Globus pallidus (tissue), 1 donor: ENCODE measurements around the gene ANKRD40.
"Not testable (repeated sequence)": the region's sequence is repeated elsewhere in the genome, so short reads cannot be mapped to it uniquely, and the experiment has no call there.

Experiments used
- DNase-seq: peaks from one replicate; pipeline ENCODE4 v3.0.0-alpha.2; 2015; ENCODE audit warnings: low spot score

The ANKRD40 gene

DNA sequence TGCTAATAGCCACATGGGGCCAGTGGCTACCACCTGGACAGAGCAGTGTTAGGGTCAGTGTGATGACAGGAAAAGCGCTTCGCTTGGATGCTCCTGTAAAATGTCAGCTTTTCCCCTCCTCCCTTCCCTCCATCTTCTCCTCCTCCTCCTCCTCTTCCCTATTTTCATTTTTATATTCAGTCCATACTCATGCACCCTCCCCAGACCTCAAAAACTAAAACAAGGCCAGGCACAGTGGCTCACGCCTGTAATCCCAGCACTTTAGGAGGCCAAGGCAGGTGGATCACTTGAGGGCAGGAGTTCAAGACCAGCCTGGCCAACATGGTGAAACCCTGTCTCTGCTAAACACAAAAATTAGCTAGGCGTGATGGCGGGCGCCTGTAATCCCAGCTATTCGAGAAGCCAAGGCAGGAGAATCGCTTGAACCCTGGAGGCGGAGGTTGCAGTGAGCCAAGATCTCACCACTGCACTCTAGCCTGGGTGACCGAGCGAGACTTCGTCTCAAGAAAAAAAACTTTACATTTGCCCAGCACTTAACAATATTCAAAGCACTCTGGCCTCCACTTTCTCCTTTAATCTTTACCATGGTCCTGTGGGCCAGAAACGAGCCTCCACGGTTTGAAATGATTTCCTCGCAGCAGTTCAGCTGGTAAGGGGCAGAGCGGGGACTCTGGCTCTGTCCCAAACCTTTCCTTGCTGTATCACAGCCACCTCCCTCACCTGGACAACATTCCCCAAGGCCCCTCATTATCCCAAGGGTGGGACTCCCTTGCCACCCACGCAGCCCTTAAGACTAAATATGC lies 21.8 kb downstream of the ANKRD40 start:
- DNase-seq: no peak

DNA sequence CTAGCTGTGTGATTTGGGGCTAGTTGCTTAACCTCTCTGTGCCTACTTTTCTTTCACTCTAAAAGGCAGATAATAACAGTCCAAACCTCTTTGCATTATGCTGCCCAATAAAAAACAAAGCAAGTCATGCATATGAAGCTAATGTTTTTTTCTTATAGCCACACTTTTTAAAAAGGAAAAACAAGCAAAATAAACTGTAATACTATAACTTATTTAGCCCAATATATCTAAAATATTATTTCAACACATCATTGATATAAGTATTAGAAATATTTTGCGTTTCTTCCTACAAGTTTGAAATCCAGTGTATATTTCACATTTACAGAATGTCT lies 22.4 kb downstream of the ANKRD40 start:
- DNase-seq: no peak

DNA sequence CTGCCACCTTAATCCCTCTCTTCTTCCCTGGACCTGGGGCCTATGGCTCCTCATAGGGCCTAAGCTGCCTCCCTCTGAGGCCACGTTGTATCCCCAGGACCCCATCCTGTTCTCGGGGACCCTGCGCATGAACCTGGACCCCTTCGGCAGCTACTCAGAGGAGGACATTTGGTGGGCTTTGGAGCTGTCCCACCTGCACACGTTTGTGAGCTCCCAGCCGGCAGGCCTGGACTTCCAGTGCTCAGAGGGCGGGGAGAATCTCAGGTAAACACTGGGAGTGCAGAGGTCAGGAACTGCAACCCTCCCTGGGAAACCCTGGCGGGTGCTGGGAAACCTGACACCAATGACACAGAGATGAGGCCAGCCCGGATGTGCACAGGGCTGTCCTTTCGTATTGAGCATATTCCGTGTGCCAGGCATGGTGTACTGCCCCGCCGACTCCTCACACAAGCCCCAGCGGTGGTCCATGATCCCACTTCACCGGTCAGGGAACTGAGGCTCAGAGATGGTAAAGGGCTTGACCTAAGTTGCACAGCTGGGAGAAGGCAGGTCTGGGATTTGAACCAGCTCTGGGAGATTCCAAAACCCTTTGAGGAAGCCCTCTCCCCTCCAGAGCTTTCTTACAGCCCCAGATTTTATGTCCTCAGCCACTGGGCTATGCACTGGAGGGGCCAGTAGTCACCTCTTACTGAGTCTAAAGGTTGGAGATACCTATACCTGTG lies 22.9 kb downstream of the ANKRD40 start:
- DNase-seq: no peak

DNA sequence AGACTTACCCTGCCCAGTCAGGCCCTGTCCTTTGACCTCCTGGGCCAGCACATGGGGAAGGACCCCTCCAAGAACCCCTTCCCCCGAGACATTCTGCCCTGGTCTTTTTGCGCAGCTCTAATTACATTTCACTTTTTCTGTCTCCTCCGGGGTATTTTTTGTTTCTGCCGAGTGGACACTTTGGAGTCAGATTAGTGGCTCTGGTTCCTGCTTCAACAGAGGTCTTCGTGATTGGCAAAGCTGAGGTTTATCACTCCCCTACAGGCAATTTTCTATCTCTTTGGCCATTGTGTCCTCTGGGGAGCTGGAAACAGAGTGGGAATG lies 23.5 kb downstream of the ANKRD40 start:
- DNase-seq: no peak

- no peak for DNase-seq
These were observed 24.1 kb downstream of the ANKRD40 start for GRCh38 chr17:50683434-50684287.

GRCh38 chr17:50682938-50683337 lies 24.8 kb downstream of the ANKRD40 start:
- no peak for DNase-seq

DNA sequence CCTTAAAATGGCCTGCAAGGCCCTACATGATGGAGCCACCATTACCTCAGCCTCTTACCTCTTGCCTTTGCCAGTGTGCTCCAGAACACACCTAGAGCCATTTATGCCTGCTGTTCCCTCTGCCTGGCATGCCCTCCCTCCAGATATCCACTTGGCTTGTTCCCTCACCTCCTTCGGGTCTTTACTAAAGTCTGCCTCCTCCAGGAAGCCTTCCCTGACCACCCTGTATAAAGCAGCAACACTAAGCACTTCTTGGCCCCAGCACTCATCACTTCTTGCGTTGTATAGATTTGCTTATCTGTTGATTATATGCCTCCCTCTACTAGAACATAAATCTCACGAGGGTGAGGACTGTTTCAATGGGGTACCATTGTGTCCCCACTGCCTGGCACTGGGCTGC lies 25.3 kb downstream of the ANKRD40 start:
- no peak for DNase-seq

DNA sequence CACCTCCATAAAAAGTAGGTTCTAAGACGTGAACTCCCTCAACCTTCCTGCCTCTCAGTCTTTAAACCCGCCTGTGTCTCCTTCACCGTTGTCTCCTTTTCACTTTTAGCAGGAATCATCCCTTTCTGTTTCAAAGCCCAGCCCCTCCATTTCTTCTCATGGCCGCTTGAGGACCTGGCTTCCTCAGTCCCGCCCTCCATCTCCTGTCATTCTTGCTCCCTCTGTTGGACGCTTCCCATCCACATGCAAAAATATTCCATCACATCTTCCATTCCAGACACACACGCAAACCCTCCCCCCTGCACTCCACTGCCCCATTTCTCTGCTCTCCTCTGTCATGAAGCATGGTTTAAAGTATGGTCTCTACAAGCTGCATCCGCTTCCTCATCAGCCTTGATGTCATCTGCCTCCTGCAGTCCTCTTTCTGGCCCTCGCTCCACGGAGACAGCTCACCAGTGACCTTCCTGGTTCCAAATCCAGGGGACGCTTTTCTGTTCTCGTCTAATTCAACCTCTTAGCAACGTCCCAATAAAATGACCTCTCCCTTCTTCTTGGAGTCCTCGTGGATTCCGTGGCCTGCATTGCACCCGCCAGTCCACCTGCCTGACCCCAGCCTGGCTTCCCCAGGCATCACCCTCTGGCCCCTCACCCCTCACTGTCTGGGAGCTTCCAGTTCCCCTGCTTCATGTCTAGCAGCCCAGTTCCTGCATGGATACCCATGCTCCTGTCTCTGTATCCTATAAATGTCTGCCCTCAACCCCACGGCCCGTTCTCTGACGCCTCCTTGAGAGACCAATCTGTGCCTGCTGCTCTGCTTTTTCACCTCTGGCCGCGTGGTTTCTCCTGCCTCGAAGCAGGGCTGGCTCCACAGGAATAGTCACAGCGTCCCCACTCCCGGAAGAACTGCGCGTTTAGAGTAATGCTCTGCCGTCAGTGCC lies 26.2 kb downstream of the ANKRD40 start:
- peak; percentile 50 for DNase-seq

DNA sequence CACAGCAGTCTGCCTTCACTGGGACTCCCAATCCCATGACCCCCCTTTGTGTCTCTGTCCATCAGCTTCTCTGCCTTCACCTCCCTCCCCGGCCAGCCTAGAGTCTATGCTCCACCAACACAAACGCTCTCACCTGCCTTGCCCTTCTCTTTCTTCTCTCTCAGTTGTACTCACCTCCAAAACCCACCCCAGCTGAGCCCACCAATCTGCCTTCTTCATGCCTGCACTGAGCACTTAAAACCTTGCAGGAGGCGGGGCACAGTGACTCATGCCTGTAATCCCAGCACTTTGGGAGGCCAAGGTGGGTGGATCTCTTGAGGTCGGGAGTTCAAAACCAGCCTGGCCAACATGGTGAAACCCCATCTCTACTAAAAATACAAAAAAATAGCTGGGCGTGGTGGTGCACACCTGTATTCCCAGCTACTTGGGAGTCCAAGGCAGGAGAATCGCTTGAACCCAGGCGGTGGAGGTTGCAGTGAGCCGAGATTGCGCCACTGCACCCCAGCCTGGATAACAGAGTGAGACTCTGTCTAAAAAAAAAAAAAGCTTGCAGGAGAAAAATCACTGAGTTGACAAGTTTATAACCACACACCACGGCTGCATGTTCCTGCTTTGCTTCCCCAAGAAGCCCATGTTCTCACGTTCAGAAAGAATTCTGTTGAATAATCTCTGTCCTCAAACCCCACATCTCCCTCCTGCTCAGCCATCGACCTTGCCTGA lies 27.0 kb downstream of the ANKRD40 start:
- not testable (repeated sequence) for DNase-seq

GRCh38 chr17:50680126-50680525 lies 27.6 kb downstream of the ANKRD40 start:
- no peak for DNase-seq

- no peak for DNase-seq
These were observed 28.6 kb downstream of the ANKRD40 start for GRCh38 chr17:50679008-50679544.

GRCh38 chr17:50677851-50678375 lies 29.8 kb downstream of the ANKRD40 start:
- no peak for DNase-seq

- no peak for DNase-seq
These were observed 31.4 kb downstream of the ANKRD40 start for GRCh38 chr17:50676065-50676975.

DNA sequence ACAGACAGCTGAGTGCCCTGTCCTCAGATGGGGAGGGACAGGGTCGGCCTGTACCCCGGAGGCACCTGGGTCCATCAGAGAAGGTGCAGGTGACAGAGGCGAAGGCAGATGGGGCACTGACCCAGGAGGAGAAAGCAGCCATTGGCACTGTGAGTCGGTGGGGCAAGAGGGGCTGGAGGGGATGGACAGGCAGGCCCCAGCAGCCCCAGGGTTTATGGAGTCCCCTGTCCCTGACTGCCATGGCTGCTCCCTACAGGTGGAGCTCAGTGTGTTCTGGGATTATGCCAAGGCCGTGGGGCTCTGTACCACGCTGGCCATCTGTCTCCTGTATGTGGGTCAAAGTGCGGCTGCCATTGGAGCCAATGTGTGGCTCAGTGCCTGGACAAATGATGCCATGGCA lies 32.1 kb downstream of the ANKRD40 start:
- DNase-seq: no peak

- no peak for DNase-seq
These were observed 32.5 kb downstream of the ANKRD40 start for GRCh38 chr17:50675190-50675589.

DNA sequence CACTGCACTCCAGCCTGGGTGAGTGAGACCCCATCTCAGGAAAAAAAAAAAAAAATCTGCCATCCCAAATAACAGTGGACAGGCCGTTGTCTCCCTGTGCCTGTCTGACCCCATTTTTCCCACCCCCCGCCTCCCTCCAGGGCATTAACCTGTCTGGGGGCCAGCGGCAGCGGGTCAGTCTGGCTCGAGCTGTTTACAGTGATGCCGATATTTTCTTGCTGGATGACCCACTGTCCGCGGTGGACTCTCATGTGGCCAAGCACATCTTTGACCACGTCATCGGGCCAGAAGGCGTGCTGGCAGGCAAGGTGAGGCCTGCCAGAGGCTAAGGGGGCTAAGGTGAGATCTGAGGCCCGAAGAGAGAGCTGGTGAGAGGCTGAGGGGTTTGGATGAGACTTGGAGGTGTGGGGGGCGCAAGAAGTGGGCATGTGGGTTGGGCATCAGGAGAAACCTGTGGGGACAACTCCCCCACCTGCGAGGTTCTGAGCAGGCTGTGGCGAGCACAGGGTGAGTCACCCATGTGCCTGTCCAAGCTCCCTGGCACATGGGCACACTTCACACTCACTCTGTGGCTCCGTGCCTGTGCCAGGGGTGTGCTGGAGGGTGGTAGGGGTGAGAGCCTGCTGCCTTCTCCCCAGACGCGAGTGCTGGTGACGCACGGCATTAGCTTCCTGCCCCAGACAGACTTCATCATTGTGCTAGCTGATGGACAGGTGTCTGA lies 34.7 kb downstream of the ANKRD40 start:
- DNase-seq: no peak

- DNase-seq: no peak
These were observed 35.6 kb downstream of the ANKRD40 start for GRCh38 chr17:50672071-50672470.

DNA sequence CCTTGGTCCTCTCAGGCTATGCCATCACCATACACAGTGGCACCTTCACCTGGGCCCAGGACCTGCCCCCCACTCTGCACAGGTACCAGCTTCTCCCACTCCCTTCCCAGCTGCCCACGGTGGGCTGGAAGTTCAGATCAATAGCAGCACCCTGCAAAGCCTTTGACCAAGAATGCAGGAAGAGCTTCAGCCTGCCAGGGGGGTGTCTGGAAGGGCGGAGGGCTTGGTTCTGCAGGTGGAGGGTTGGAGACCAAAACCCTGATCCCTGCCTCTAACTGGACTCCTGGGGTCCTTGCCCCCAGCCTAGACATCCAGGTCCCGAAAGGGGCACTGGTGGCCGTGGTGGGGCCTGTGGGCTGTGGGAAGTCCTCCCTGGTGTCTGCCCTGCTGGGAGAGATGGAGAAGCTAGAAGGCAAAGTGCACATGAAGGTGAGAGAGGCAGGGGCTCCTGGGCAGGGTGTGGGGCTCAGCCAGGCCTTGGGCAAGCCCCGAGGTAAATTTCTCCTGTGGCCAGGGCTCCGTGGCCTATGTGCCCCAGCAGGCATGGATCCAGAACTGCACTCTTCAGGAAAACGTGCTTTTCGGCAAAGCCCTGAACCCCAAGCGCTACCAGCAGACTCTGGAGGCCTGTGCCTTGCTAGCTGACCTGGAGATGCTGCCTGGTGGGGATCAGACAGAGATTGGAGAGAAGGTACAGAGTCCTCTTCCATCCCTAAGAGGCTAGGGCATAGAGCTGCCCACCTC lies 38.7 kb downstream of the ANKRD40 start:
- no peak for DNase-seq
